Vagina (tissue), 2 donors: ENCODE data around the gene TMC3. TPM values are rescaled to one million over a fixed set of nuclear protein-coding genes. Genes with fewer than 3 reads are reported as not detected.
A peak's percentile ranks its signal among the peaks of the same experiment; 100 is the strongest.

Experiments
- DNase-seq, 2 donors: peaks; one replicate each; pipeline ENCODE4 v3.0.0-alpha.2; 2017; ENCODE audit errors: extremely low spot score in 2 of 2
- H3K27ac ChIP-seq: fragments of 200-600 bp; sonication (generic); one replicate; pipeline ENCODE4 v1.5.1; 2019
- H3K27me3 ChIP-seq: fragments of 200-600 bp; sonication (generic); one replicate; pipeline ENCODE4 v1.5.1; 2019
- H3K36me3 ChIP-seq, 2 donors: fragments of 200-600 bp; sonication (generic); one replicate each; pipeline ENCODE4 v1.5.1; 2017 to 2019
- H3K4me1 ChIP-seq: fragments of 200-600 bp; sonication (generic); one replicate; pipeline ENCODE4 v1.5.1; 2019
- H3K4me3 ChIP-seq, 2 donors: fragments of 200-600 bp; sonication (generic); 1 replicate in 1 of 2; 2 replicates in 1 of 2; pipeline ENCODE4 v1.5.1; 2016 to 2019
- H3K9me3 ChIP-seq: fragments of 200-600 bp; sonication (generic); one replicate; pipeline ENCODE4 v1.5.1; 2019
- CTCF ChIP-seq, 3 experiments: fragments of 450-650 bp in 2 of 3; fragments of 200-600 bp in 1 of 3; sonication (generic) in 1 of 3; IDR thresholded peaks; one replicate each; pipeline ENCODE4 v1.5.1; 2017 to 2019; ENCODE audit warnings: antibody characterized with exemption in 3 of 3, mild to moderate bottlenecking in 2 of 3, moderate library complexity in 2 of 3
- POLR2A ChIP-seq, 2 donors: fragments of 450-650 bp; IDR thresholded peaks; one replicate each; pipeline ENCODE4 v1.6.1; 2017; ENCODE audit warnings: antibody characterized with exemption in 2 of 2, mild to moderate bottlenecking in 2 of 2, moderate library complexity in 2 of 2
- POLR2AphosphoS5 ChIP-seq, 2 donors: sonication (generic); formaldehyde crosslinking; IDR thresholded peaks; one replicate each; pipeline ENCODE4 v1.9.0; 2017; ENCODE audit warnings: antibody characterized with exemption in 2 of 2, mild to moderate bottlenecking in 2 of 2, low read depth in 1 of 2; ENCODE audit not compliant: insufficient read depth in 1 of 2
- intact Hi-C: fragments of 100-400 bp; cut with DNase I; formaldehyde crosslinking; loops from one replicate; pipeline ENCODE4 v1.15.1; 2023
- total RNA-seq: library from RNA; depleted of rRNA; stranded (reverse); fragments of >200 nt; gene quantifications from one replicate; pipeline ENCODE4 v1.2.3, GENCODE V29; 2016

TMC3 gene
- total RNA-seq, 1 donor from 2014 or later = 2.7 TPM

- Histone ChIP-seq H3K9me3 (no peaks in the 10 kb centered on the region), H3K27ac (no peak overlapping the region), H3K4me1 (peaks cover 44% of the 10 kb centered on the region), H3K27me3 (no peaks in the 10 kb centered on the region), H3K4me3 (no peak overlapping the region), H3K36me3 (peaks cover 0 to 32% of the 10 kb centered on the region in 2 donors)
- TF ChIP-seq POLR2AphosphoS5 (IDR thresholded peaks at IDR 0.05; ENCODE audit: insufficient read depth in 1 of 2, low read depth in 1 of 2) = no peak
- TF ChIP-seq CTCF (IDR thresholded peaks at IDR 0.05) = no peak
- TF ChIP-seq POLR2A (IDR thresholded peaks at IDR 0.05) = no peak
- intact Hi-C loops = no loop called here
- DNase-seq = no peak
Observed at GRCh38 chr15:81301385-81301784, 72.6 kb downstream of the TMC3 start.

GRCh38 chr15:81299630-81300273 lies 74.3 kb downstream of the TMC3 start:
- intact Hi-C loops = no loop called here
- peaks cover 53% of the 10 kb centered on the region for H3K4me1 ChIP-seq
- peak overlapping the region; percentile 28 for H3K27ac ChIP-seq
- no peaks in the 10 kb centered on the region for H3K9me3 ChIP-seq
- no peak for DNase-seq
- H3K27me3 ChIP-seq = no peaks in the 10 kb centered on the region
- TF ChIP-seq CTCF (IDR thresholded peaks at IDR 0.05) (no peak), POLR2AphosphoS5 (IDR thresholded peaks at IDR 0.05; ENCODE audit: insufficient read depth in 1 of 2, low read depth in 1 of 2) (no peak), POLR2A (IDR thresholded peaks at IDR 0.05) (no peak)
- peaks cover 0 to 26% of the 10 kb centered on the region in 2 donors for H3K36me3 ChIP-seq
- peak overlapping the region in 1 of 2 donors; percentile 17 for H3K4me3 ChIP-seq

- peak overlapping the region in 1 of 2 donors; percentile 17 for H3K4me3 ChIP-seq
- no peaks in the 10 kb centered on the region for H3K9me3 ChIP-seq
- intact Hi-C loops = no loop called here
- H3K27ac ChIP-seq = no peak overlapping the region
- no peak for DNase-seq
- H3K36me3 ChIP-seq = peaks cover 0 to 26% of the 10 kb centered on the region in 2 donors
- TF ChIP-seq CTCF (IDR thresholded peaks at IDR 0.05) (no peak), POLR2AphosphoS5 (IDR thresholded peaks at IDR 0.05; ENCODE audit: insufficient read depth in 1 of 2, low read depth in 1 of 2) (no peak), POLR2A (IDR thresholded peaks at IDR 0.05) (no peak)
- no peaks in the 10 kb centered on the region for H3K27me3 ChIP-seq
- H3K4me1 ChIP-seq = peaks cover 53% of the 10 kb centered on the region
Observed at GRCh38 chr15:81299156-81299555, 74.9 kb downstream of the TMC3 start.

- no peak for DNase-seq
- intact Hi-C loops = no loop called here
- TF ChIP-seq CTCF (IDR thresholded peaks at IDR 0.05) (no peak), POLR2AphosphoS5 (IDR thresholded peaks at IDR 0.05; ENCODE audit: insufficient read depth in 1 of 2, low read depth in 1 of 2) (no peak), POLR2A (IDR thresholded peaks at IDR 0.05) (no peak)
- Histone ChIP-seq H3K27ac (peak overlapping the region; percentile 53), H3K27me3 (no peaks in the 10 kb centered on the region), H3K4me3 (peak overlapping the region in 1 of 2 donors; percentile 32), H3K36me3 (peaks cover 0 to 25% of the 10 kb centered on the region in 2 donors), H3K4me1 (peaks cover 53% of the 10 kb centered on the region), H3K9me3 (no peaks in the 10 kb centered on the region)
Observed at GRCh38 chr15:81298611-81299010, 75.4 kb downstream of the TMC3 start.
